CD4-positive, CD25-positive, alpha-beta regulatory T cell (primary cell): ENCODE measurements around the gene CEND1. TPM values are rescaled to one million over a fixed set of nuclear protein-coding genes. Genes with fewer than 3 reads are reported as not detected.

Source experiments
- ATAC-seq, 2 donors: fragments of 150-1000 bp; cut with Tn5 transposase; one replicate each; pipeline ENCODE4 v1.10.0; 2021; ENCODE audit warnings: low read depth in 2 of 2, moderate number of reproducible peaks in 2 of 2, moderate library complexity in 1 of 2
- DNase-seq, 3 donors: peaks; one replicate each; pipeline versions ENCODE4 v3.0.0 to v3.0.0-alpha.2; 2012 to 2022; ENCODE audit warnings: mixed read lengths in 1 of 3
- H3K27ac ChIP-seq: one replicate; pipeline ENCODE4 v1.7.0; 2013; ENCODE audit warnings: mild to moderate bottlenecking, low read length; ENCODE audit not compliant: insufficient read depth, poor library complexity, severe bottlenecking
- H3K27me3 ChIP-seq: one replicate; pipeline ENCODE4 v1.7.0; 2013; ENCODE audit warnings: low read length; ENCODE audit not compliant: control insufficient read depth, insufficient read depth
- H3K36me3 ChIP-seq: one replicate; pipeline ENCODE4 v1.7.0; 2013; ENCODE audit warnings: mild to moderate bottlenecking, low read length, moderate library complexity; ENCODE audit not compliant: control insufficient read depth, insufficient read depth
- H3K4me1 ChIP-seq: 2 replicates; pipeline ENCODE4 v1.7.0; 2013; ENCODE audit warnings: mild to moderate bottlenecking, low read length; ENCODE audit not compliant: insufficient read depth, control insufficient read depth, poor library complexity, severe bottlenecking
- H3K4me3 ChIP-seq: one replicate; pipeline ENCODE4 v1.7.0; 2013; ENCODE audit warnings: low read depth, mild to moderate bottlenecking, low read length, moderate library complexity
- H3K9me3 ChIP-seq, 2 experiments: 1 replicate in 1 of 2; 2 replicates in 1 of 2; pipeline ENCODE4 v1.7.0; 2013; ENCODE audit warnings: low read length in 2 of 2, mild to moderate bottlenecking in 1 of 2, moderate library complexity in 1 of 2; ENCODE audit not compliant: control insufficient read depth in 2 of 2
- H3K27ac Mint-ChIP-seq, 3 donors: one replicate each; pipeline ENCODE4 v1.8.0; 2020 to 2022; ENCODE audit warnings: mild to moderate bottlenecking in 3 of 3, mixed read lengths in 3 of 3, moderate library complexity in 2 of 3
- H3K27me3 Mint-ChIP-seq: one replicate; pipeline ENCODE4 v1.8.0; 2022; ENCODE audit warnings: mild to moderate bottlenecking, mixed read lengths
- H3K36me3 Mint-ChIP-seq: one replicate; pipeline ENCODE4 v1.8.0; 2020; ENCODE audit warnings: mixed read lengths
- H3K4me1 Mint-ChIP-seq, 4 donors: one replicate each; pipeline ENCODE4 v1.8.0; 2020 to 2022; ENCODE audit warnings: mixed read lengths in 4 of 4, mild to moderate bottlenecking in 1 of 4
- H3K4me3 Mint-ChIP-seq, 4 donors: one replicate each; pipeline ENCODE4 v1.8.0; 2020 to 2022; ENCODE audit warnings: mild to moderate bottlenecking in 4 of 4, mixed read lengths in 4 of 4, moderate library complexity in 3 of 4
- H3K9me3 Mint-ChIP-seq, 7 donors: one replicate each; pipeline ENCODE4 v1.8.0; 2020 to 2022; ENCODE audit warnings: mixed read lengths in 7 of 7, mild to moderate bottlenecking in 3 of 7, moderate library complexity in 2 of 7
- polyA plus RNA-seq, 4 donors: library from polyadenylated mRNA; unstranded; fragments of 300-500 nt; fragmentation: Illumina TruSeq; gene quantifications; one replicate each; pipeline ENCODE4 v1.2.3, GENCODE V29; 2021
- total RNA-seq: library from RNA; stranded (reverse); gene quantifications from one replicate; pipeline ENCODE4 v1.2.3, GENCODE V29; 2022

Gene CEND1
- total and polyA plus RNA-seq, 5 donors from 2014 or later, result 0.47 to 0.67 (median 0.49) TPM; not detected in 2

DNA sequence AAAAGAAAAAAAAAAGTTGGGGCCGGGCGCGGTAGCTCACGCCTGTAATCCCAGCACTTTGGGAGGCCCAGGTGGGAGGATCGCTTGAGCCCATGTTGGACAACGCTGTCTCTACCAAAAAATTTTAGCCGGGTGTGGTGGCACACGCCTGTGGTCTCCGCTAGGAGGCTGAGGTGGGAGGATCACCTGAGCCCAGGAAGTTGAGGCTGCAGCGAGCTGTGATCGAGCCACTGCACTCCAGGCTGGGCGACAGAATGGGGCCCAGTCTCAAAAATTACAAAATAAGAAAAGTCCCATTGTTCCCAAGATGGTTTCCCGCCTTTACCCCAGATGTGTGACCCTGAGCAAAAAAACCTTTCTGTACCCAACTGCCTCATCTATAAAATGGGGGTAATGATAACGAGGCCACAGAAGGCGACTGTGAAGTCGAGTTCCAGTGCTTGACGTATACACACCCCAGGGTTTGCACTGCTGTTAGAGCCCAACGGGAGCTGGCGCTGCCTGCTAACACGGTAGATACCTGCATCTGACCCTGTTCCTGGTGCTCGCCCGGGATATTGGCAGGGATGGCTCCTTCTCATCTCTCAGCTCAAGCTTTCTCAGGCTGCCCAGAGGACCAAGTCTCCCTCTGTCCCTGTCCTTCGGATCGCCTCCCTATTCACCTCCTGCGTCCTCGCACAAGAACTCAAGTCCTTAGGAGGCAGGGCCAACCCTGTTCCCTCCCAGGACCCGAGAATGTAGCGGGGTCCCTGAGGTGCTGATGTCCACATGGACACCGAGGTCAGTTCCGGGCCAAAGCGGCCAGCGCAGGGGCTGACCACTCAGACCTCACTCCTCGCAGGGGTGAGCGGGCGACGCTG, 18.8 kb upstream of the CEND1 start:
- H3K36me3 Mint-ChIP-seq, result peaks cover 5% of the 10 kb centered on the region
- Histone ChIP-seq H3K27ac (peak overlapping the region; percentile 95), H3K36me3 (peaks cover 22% of the 10 kb centered on the region), H3K4me3 (peak overlapping the region; percentile 76), H3K9me3 (no peaks in the 10 kb centered on the region), H3K27me3 (no peaks in the 10 kb centered on the region), H3K4me1 (peaks cover 50% of the 10 kb centered on the region)
- H3K27ac Mint-ChIP-seq, result peak overlapping the region; percentile 93 to 99 (median 97)
- no peaks in the 10 kb centered on the region for H3K9me3 Mint-ChIP-seq
- H3K27me3 Mint-ChIP-seq, result peaks cover 4% of the 10 kb centered on the region
- DNase-seq, result peak in 2 of 3 donors; percentile 29 to 51
- ATAC-seq, result no peak
- H3K4me1 Mint-ChIP-seq, result peaks cover 6 to 57% (median 17%) of the 10 kb centered on the region in 4 donors
- H3K4me3 Mint-ChIP-seq, result peak overlapping the region; percentile 94 to 98 (median 96)

DNA sequence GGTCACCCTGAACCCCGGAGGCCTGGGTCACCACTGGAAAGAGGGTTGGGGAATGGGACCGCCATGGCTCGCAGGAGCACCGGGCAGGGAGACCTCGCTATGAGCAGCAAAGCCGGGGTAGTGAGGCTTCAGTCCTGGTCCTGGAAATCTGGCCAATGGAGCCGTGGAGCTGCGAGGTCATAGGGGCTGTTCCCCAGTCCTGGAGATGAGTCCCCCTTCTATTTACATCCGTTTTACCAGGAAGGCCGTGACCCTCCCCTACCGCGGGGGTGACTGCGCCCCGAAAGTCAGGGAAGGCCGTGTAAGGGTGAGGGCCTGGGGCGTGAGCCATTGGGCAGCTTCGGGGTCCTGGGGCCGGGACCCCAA, 14.7 kb upstream of the CEND1 start:
- Mint-ChIP-seq H3K9me3 (no peaks in the 10 kb centered on the region), H3K36me3 (no peaks in the 10 kb centered on the region), H3K4me3 (peak overlapping the region; percentile 83 to 86 (median 86)), H3K4me1 (peaks cover 0 to 30% (median 9%) of the 10 kb centered on the region in 4 donors), H3K27me3 (peaks cover 2% of the 10 kb centered on the region), H3K27ac (peak overlapping the region; percentile 9 to 72 (median 59))
- H3K4me3 ChIP-seq, result peak overlapping the region; percentile 71
- ATAC-seq, result no peak
- H3K27me3 ChIP-seq, result no peaks in the 10 kb centered on the region
- H3K27ac ChIP-seq, result peak overlapping the region; percentile 80
- DNase-seq, result no peak
- no peaks in the 10 kb centered on the region for H3K9me3 ChIP-seq
- H3K4me1 ChIP-seq, result peaks cover 35% of the 10 kb centered on the region
- no peaks in the 10 kb centered on the region for H3K36me3 ChIP-seq

DNA sequence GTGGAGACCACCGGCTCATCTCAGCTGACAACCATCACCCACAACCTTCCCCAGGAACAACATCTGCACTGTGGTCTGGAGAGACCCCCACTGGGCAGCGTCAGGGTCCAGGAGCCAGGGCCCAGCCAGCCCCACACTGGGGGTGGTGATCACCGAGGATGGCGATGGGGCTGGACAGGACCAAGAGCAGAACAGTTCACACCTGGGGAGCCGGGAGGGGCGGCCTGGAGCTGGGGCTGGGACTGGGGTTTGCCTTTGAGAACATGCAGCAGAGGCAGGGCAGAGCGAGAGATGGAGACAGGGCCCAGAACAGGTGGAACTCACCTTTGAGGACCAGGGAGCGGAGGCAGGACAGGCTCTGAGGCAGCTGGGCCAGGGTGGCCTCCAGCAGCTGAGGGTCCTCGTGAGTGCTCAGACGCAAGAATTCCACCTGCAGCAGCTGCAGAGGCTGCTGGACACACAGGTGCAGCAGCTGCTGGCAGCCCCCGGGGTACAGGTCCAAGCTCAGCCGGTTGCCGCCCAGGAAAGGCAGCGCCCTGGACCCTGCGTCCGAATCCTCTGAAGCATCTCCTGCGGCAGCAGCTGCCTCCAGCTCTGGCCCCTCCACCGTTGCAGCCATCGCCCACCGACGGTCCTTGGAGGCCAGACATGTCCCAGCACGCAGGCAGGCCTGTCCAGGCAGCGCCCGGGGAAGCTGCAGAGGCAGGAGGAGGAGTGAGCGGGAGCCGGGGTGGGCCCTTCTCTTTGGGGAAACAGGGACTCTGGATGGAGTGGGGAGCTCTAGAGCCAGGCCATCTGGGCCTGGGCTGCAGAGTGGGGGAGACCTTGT, 14.1 kb upstream of the CEND1 start:
- Mint-ChIP-seq H3K27me3 (no peaks in the 10 kb centered on the region), H3K36me3 (no peaks in the 10 kb centered on the region), H3K4me3 (peak overlapping the region; percentile 83 to 86 (median 86)), H3K27ac (peak overlapping the region; percentile 51 to 72 (median 69)), H3K9me3 (no peaks in the 10 kb centered on the region), H3K4me1 (peaks cover 0 to 26% (median 7%) of the 10 kb centered on the region in 4 donors)
- no peaks in the 10 kb centered on the region for H3K36me3 ChIP-seq
- no peak for ATAC-seq
- no peaks in the 10 kb centered on the region for H3K27me3 ChIP-seq
- H3K4me3 ChIP-seq, result peak overlapping the region; percentile 71
- no peaks in the 10 kb centered on the region for H3K9me3 ChIP-seq
- no peak for DNase-seq
- H3K4me1 ChIP-seq, result peaks cover 34% of the 10 kb centered on the region
- peak overlapping the region; percentile 80 for H3K27ac ChIP-seq

DNA sequence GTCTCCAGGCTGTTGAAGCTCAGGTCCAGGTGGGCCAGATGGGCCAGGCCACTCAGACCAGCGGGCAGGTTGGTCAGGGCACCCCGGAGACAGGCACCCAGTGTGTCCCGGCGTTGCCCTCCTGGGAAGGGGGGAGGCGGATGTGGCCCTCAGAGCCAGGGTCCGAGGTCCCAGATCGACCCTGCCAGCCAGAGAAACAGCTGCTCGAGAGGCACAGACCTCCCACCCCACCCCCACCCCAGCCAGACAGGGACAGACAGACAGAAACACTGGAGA, 13.5 kb upstream of the CEND1 start:
- H3K27ac ChIP-seq, result no peak overlapping the region
- H3K4me1 ChIP-seq, result peaks cover 34% of the 10 kb centered on the region
- no peaks in the 10 kb centered on the region for H3K9me3 ChIP-seq
- peaks cover 0 to 20% (median 4%) of the 10 kb centered on the region in 4 donors for H3K4me1 Mint-ChIP-seq
- no peak overlapping the region for H3K27ac Mint-ChIP-seq
- H3K36me3 Mint-ChIP-seq, result no peaks in the 10 kb centered on the region
- no peak overlapping the region for H3K4me3 ChIP-seq
- no peaks in the 10 kb centered on the region for H3K27me3 Mint-ChIP-seq
- no peaks in the 10 kb centered on the region for H3K36me3 ChIP-seq
- no peaks in the 10 kb centered on the region for H3K9me3 Mint-ChIP-seq
- H3K27me3 ChIP-seq, result no peaks in the 10 kb centered on the region
- no peak for ATAC-seq
- peak overlapping the region in 2 of 4 donors; percentile 61 to 83 for H3K4me3 Mint-ChIP-seq
- no peak for DNase-seq

DNA sequence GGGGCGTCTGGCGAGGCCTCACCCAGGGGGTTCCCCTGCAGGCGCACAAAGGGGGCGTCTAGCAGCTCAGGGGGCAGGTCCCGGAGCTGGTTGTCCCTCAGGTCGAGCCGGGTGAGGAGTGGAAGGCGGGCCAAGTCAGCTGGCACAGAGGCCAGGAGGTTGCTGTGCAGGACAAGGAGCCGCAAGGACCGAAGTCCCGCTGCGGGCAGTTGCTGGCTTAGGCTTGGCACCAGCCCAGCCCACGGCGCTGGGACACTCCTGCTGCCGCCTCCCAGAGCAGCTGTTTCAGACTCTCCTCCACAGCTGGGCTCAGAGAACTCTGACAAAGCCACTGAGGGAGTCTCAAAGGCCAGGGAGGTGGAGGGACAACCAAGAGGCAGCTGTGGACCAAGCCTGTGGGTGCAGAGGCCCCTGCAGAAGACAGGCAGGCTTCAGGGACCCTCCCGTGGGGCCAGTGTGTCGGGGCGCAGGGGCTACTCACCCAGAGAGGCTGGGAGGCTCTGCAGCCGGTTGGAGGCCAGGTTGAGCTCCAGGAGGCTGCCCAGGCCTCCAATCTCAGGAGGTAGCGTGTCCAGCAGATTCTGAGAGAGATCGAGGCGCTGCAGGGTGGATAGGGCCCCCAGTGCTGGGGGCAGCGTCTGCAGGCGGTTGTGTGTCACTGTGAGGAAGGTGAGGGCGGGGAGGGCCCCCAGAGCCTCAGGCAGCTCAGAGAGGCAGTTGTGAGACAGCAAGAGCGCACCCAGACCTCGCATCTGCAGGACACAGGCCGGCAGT, 13.0 kb upstream of the CEND1 start:
- peak overlapping the region in 2 of 4 donors; percentile 26 to 61 for H3K4me3 Mint-ChIP-seq
- no peaks in the 10 kb centered on the region for H3K36me3 Mint-ChIP-seq
- no peaks in the 10 kb centered on the region for H3K27me3 Mint-ChIP-seq
- H3K27me3 ChIP-seq, result no peaks in the 10 kb centered on the region
- no peaks in the 10 kb centered on the region for H3K9me3 Mint-ChIP-seq
- ATAC-seq, result no peak
- no peak for DNase-seq
- H3K9me3 ChIP-seq, result no peaks in the 10 kb centered on the region
- H3K4me1 ChIP-seq, result peaks cover 34% of the 10 kb centered on the region
- H3K4me1 Mint-ChIP-seq, result peaks cover 0 to 17% (median 3%) of the 10 kb centered on the region in 4 donors
- H3K36me3 ChIP-seq, result no peaks in the 10 kb centered on the region
- H3K27ac ChIP-seq, result no peak overlapping the region
- peak overlapping the region in 1 of 3 donors; percentile 20 for H3K27ac Mint-ChIP-seq
- H3K4me3 ChIP-seq, result no peak overlapping the region

DNA sequence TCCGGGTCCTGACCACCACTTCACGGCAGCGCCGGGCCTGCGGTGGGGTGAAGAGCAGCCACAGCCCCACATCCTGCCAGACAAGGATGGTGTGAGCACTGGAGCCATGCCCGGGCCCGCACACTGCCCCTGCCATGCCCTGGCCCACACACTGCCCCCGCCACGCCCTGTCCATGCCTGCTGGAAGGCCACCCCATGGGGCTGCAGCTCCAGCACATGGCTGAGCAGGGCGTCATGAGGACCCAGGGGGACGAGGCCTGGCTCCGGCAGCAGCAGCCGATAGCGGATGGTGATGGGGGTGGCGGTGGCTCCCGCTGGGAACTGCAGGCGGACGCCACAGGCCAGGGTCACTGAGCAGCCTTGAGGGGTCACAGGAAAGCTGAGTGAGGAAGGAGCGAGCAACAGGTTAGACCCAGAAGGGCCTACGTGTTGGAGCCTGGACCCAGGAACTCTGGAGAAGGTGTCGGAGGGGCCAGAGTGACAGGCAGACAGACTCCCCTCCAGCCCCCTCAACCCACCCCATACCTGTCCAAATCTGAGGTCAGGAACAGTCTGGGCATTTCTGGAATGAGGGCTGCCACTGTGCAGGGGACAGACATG, 12.2 kb upstream of the CEND1 start:
- no peaks in the 10 kb centered on the region for H3K36me3 Mint-ChIP-seq

DNA sequence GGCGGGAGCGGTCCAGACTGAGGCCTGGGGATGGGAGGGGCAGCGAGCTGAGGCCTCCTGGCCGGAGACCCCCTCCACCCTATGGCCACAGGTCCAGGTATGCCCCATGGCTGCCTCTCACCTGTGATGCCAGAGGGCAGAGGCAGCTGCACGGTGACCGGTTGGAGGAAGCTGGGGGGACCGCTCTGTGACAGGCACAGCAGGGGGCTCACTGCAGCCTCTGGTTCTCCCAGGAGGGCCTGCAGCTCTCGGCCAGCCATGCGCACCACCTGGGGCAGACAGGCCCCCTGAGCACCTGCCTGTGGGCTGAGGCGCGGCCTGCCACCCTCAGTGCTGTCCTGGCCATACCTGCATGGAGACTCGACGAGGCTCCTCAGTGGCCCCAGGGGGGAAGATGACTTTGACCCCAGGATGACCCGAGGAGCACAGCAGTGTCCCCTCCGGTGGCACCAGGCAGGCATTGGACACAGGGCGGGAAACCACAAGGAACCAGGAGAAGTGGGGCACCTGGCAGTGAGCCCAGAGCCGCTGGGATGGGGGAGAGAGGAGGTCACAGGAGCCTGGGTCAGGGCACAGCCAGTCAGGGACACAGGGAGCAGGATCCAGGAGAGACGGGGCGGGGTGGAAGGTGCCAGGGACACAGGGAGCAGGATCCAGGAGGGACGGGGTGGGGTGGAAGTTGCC, 11.3 kb upstream of the CEND1 start:
- H3K4me3 Mint-ChIP-seq, result no peak overlapping the region
- no peak for DNase-seq
- Histone ChIP-seq H3K36me3 (no peaks in the 10 kb centered on the region), H3K27me3 (no peaks in the 10 kb centered on the region), H3K9me3 (no peaks in the 10 kb centered on the region), H3K4me1 (peaks cover 50% of the 10 kb centered on the region), H3K27ac (no peak overlapping the region), H3K4me3 (no peak overlapping the region)
- no peak overlapping the region for H3K27ac Mint-ChIP-seq
- no peak for ATAC-seq
- no peaks in the 10 kb centered on the region for H3K27me3 Mint-ChIP-seq
- peaks cover 0 to 26% (median 3%) of the 10 kb centered on the region in 4 donors for H3K4me1 Mint-ChIP-seq
- H3K36me3 Mint-ChIP-seq, result no peaks in the 10 kb centered on the region
- H3K9me3 Mint-ChIP-seq, result no peaks in the 10 kb centered on the region

More for the DNA sequence above, 12.2 kb upstream of the CEND1 start:
- Histone ChIP-seq H3K9me3 (no peaks in the 10 kb centered on the region), H3K27me3 (no peaks in the 10 kb centered on the region), H3K4me3 (no peak overlapping the region), H3K36me3 (no peaks in the 10 kb centered on the region), H3K4me1 (peaks cover 41% of the 10 kb centered on the region), H3K27ac (no peak overlapping the region)
- no peaks in the 10 kb centered on the region for H3K9me3 Mint-ChIP-seq
- no peak for DNase-seq
- H3K4me3 Mint-ChIP-seq, result no peak overlapping the region
- H3K27ac Mint-ChIP-seq, result no peak overlapping the region
- no peak for ATAC-seq
- no peaks in the 10 kb centered on the region for H3K27me3 Mint-ChIP-seq
- H3K4me1 Mint-ChIP-seq, result peaks cover 0 to 18% (median 2%) of the 10 kb centered on the region in 4 donors
